ENCODE data around the gene GSTP1. TPM values are rescaled to one million over a fixed set of nuclear protein-coding genes. Genes with fewer than 3 reads are reported as not detected.

Gene GSTP1
- total and polyA plus RNA-seq, 4 donors: 632 to 2,206 (median 1,023) TPM

GRCh38 chr11:67626970-67627369, 43.4 kb downstream of the GSTP1 start:
- no peak for DNase-seq
- peaks cover 0 to 8% (median 4%) of the 10 kb centered on the region in 5 donors for H3K4me1 ChIP-seq (ENCODE audit: control insufficient read depth in 5 of 5, insufficient read depth in 5 of 5, low read length in 5 of 5)
- H3K4me3 ChIP-seq: no peak overlapping the region
- 94 to 95% methylated on average over 10 of the region's 10 CpGs for WGBS, 2 donors
- no peak for TF ChIP-seq CTCF (IDR thresholded peaks at IDR 0.05; ENCODE audit: control extremely low read depth, extremely low read depth)
- no peaks in the 10 kb centered on the region for H3K36me3 ChIP-seq (ENCODE audit: control insufficient read depth in 4 of 4, insufficient read depth in 4 of 4, low read length in 4 of 4)
- no peaks in the 10 kb centered on the region for H3K27me3 ChIP-seq (ENCODE audit: control insufficient read depth in 3 of 3, insufficient read depth in 3 of 3, low read length in 2 of 3)
- no peak for ATAC-seq (ENCODE audit: insufficient read depth, low FRiP score)
- no peak overlapping the region for H3K9ac ChIP-seq (ENCODE audit: insufficient read depth in 1 of 2, low read length in 2 of 2)
- no peak overlapping the region for H3K27ac ChIP-seq (ENCODE audit: low read depth in 1 of 2, low read length in 1 of 2)
- H3K9me3 ChIP-seq (ENCODE audit: control insufficient read depth in 4 of 4, insufficient read depth in 3 of 4, low read length in 3 of 4): no peaks in the 10 kb centered on the region

GRCh38 chr11:67627441-67627811, 43.8 kb downstream of the GSTP1 start:
- WGBS, 2 donors: 92 to 94% methylated on average over 6 of the region's 6 CpGs
- no peak for TF ChIP-seq CTCF (IDR thresholded peaks at IDR 0.05; ENCODE audit: control extremely low read depth, extremely low read depth)
- H3K27ac ChIP-seq (ENCODE audit: low read depth in 1 of 2, low read length in 1 of 2): no peak overlapping the region
- H3K9ac ChIP-seq (ENCODE audit: insufficient read depth in 1 of 2, low read length in 2 of 2): no peak overlapping the region
- H3K4me1 ChIP-seq (ENCODE audit: control insufficient read depth in 5 of 5, insufficient read depth in 5 of 5, low read length in 5 of 5): peaks cover 0 to 8% (median 4%) of the 10 kb centered on the region in 5 donors
- DNase-seq: no peak
- H3K4me3 ChIP-seq: no peak overlapping the region
- ATAC-seq (ENCODE audit: insufficient read depth, low FRiP score): no peak
- H3K36me3 ChIP-seq (ENCODE audit: control insufficient read depth in 4 of 4, insufficient read depth in 4 of 4, low read length in 4 of 4): no peaks in the 10 kb centered on the region
- H3K9me3 ChIP-seq (ENCODE audit: control insufficient read depth in 4 of 4, insufficient read depth in 3 of 4, low read length in 3 of 4): no peaks in the 10 kb centered on the region
- no peaks in the 10 kb centered on the region for H3K27me3 ChIP-seq (ENCODE audit: control insufficient read depth in 3 of 3, insufficient read depth in 3 of 3, low read length in 2 of 3)

GRCh38 chr11:67627812-67628624, 44.4 kb downstream of the GSTP1 start:
- no peak overlapping the region for H3K27ac ChIP-seq (ENCODE audit: low read depth in 1 of 2, low read length in 1 of 2)
- no peaks in the 10 kb centered on the region for H3K27me3 ChIP-seq (ENCODE audit: control insufficient read depth in 3 of 3, insufficient read depth in 3 of 3, low read length in 2 of 3)
- WGBS, 2 donors: 89% methylated on average over 15 of the region's 15 CpGs
- DNase-seq: no peak
- no peak for TF ChIP-seq CTCF (IDR thresholded peaks at IDR 0.05; ENCODE audit: control extremely low read depth, extremely low read depth)
- H3K4me1 ChIP-seq (ENCODE audit: control insufficient read depth in 5 of 5, insufficient read depth in 5 of 5, low read length in 5 of 5): peaks cover 0 to 8% (median 4%) of the 10 kb centered on the region in 5 donors
- H3K4me3 ChIP-seq: no peak overlapping the region
- no peaks in the 10 kb centered on the region for H3K9me3 ChIP-seq (ENCODE audit: control insufficient read depth in 4 of 4, insufficient read depth in 3 of 4, low read length in 3 of 4)
- no peak overlapping the region for H3K9ac ChIP-seq (ENCODE audit: insufficient read depth in 1 of 2, low read length in 2 of 2)
- H3K36me3 ChIP-seq (ENCODE audit: control insufficient read depth in 4 of 4, insufficient read depth in 4 of 4, low read length in 4 of 4): no peaks in the 10 kb centered on the region
- ATAC-seq (ENCODE audit: insufficient read depth, low FRiP score): no peak
